CD4-positive, alpha-beta memory T cell (primary cell): ENCODE measurements around the gene TNFRSF25. TPM values are rescaled to one million over a fixed set of nuclear protein-coding genes. Genes with fewer than 3 reads are reported as not detected.

ENCODE experiments used
- CTCF ChIA-PET: fragments of 350-600 bp; sonication (Branson Sonifier 250); formaldehyde crosslinking; loops from one replicate; lab custom pipeline; 2021; ENCODE audit warnings: inconsistent platforms; ENCODE audit not compliant: partially characterized antibody; lab: Charles Lee
- POLR2A ChIA-PET: fragments of 350-600 bp; sonication (Branson Sonifier 250); formaldehyde crosslinking; loops from one replicate; lab custom pipeline; 2021; ENCODE audit not compliant: partially characterized antibody; lab: Charles Lee
- DNase-seq, 5 donors: peaks; one replicate each; pipeline versions ENCODE4 v3.0.0 to v3.0.0-alpha.2; 2020 to 2022; ENCODE audit warnings: mixed read lengths in 1 of 5
- H3K27ac ChIP-seq: one replicate; pipeline ENCODE4 v1.7.0; 2013; ENCODE audit warnings: low read depth, low read length
- H3K27me3 ChIP-seq: 2 replicates; pipeline ENCODE4 v1.7.0; 2013; ENCODE audit warnings: mild to moderate bottlenecking, low read length, moderate library complexity; ENCODE audit not compliant: insufficient read depth
- H3K36me3 ChIP-seq: 2 replicates; pipeline ENCODE4 v1.7.0; 2013; ENCODE audit warnings: mild to moderate bottlenecking, low read length, moderate library complexity; ENCODE audit not compliant: insufficient read depth
- H3K4me1 ChIP-seq: 2 replicates; pipeline ENCODE4 v1.7.0; 2013; ENCODE audit warnings: mild to moderate bottlenecking, low read length, moderate library complexity; ENCODE audit not compliant: insufficient read depth
- H3K4me3 ChIP-seq, 2 donors: one replicate each; pipeline ENCODE4 v1.7.0; 2013; ENCODE audit warnings: low read length in 2 of 2, mild to moderate bottlenecking in 1 of 2
- H3K9me3 ChIP-seq, 2 donors: one replicate each; pipeline ENCODE4 v1.7.0; 2013; ENCODE audit warnings: low read length in 2 of 2, control low read depth in 1 of 2; ENCODE audit not compliant: control insufficient read depth in 1 of 2
- H3K27ac Mint-ChIP-seq, 7 donors: one replicate each; pipeline ENCODE4 v1.8.0; 2020 to 2021; ENCODE audit warnings: mixed read lengths in 7 of 7, mild to moderate bottlenecking in 6 of 7, inconsistent platforms in 3 of 7, moderate library complexity in 3 of 7
- H3K27me3 Mint-ChIP-seq, 2 donors: one replicate each; pipeline ENCODE4 v1.8.0; 2020 to 2021; ENCODE audit warnings: mixed read lengths in 2 of 2
- H3K36me3 Mint-ChIP-seq, 2 donors: one replicate each; pipeline ENCODE4 v1.8.0; 2020 to 2021; ENCODE audit warnings: mixed read lengths in 2 of 2, inconsistent platforms in 1 of 2, mild to moderate bottlenecking in 1 of 2
- H3K4me1 Mint-ChIP-seq, 4 donors: one replicate each; pipeline ENCODE4 v1.8.0; 2020 to 2021; ENCODE audit warnings: mixed read lengths in 4 of 4, mild to moderate bottlenecking in 1 of 4
- H3K4me3 Mint-ChIP-seq, 8 donors: one replicate each; pipeline ENCODE4 v1.8.0; 2020 to 2021; ENCODE audit warnings: mixed read lengths in 8 of 8, mild to moderate bottlenecking in 7 of 8, moderate library complexity in 6 of 8, inconsistent platforms in 3 of 8
- H3K9me3 Mint-ChIP-seq, 8 donors: one replicate each; pipeline ENCODE4 v1.8.0; 2020 to 2021; ENCODE audit warnings: mixed read lengths in 8 of 8, mild to moderate bottlenecking in 5 of 8, inconsistent platforms in 3 of 8, moderate library complexity in 1 of 8
- intact Hi-C: fragments of 100-400 bp; cut with micrococcal nuclease; formaldehyde crosslinking; loops from one replicate; pipeline ENCODE4 v1.15.1; 2023
- polyA plus RNA-seq, 2 donors: library from polyadenylated mRNA; unstranded; fragments of 300-500 nt; fragmentation: Illumina TruSeq; gene quantifications; one replicate each; pipeline ENCODE4 v1.2.3, GENCODE V29; 2021
- total RNA-seq, 2 experiments: library from RNA; stranded (reverse); gene quantifications; one replicate each; pipeline ENCODE4 v1.2.3, GENCODE V29; 2021

Gene TNFRSF25
- total and polyA plus RNA-seq, 4 experiments from 2014 or later, result 28.9 to 415 (median 227) TPM

DNA sequence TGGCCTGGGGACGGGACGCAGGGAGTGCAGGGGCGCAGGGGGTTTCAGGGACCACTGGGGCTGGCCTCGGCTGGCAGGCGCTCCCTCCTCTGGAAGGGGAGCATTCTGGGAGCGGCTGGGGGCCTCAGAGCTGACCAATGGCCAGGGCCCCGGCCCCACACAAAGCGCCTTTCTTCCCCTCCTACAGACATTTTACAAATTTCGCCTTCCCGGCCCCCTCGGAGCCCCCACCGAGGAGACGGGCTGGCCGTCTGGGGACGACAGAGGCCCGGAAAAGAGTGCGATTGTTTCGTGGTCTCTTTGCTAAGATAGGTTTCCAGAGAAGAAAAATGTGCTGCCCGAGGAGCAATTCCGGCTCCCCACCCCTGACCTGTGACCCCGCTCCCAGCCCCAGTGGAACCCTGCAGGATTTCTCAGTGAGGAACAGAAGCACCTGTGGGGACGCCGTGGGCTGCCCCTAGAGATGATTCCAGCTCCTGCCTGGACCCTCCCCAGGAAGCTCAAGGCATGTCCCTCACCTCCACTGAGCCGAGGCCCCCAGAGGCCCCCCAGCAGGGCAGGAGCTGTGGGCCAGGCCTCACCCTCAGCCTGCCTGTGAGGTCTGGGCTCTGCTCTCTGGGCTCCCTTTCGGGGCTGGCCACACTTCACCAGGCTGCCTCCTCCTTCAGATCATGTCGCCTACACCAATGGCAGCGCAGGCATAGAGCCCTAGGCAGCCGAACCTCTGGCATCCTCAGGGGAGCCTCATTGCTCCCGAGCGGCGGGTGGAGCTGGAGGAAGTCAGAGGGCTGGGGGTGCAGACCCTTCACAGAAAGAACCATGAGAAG, 40.5 kb upstream of the TNFRSF25 start:
- no peak overlapping the region for H3K4me3 ChIP-seq
- intact Hi-C loops, result no loop called here
- no peak overlapping the region for H3K27ac Mint-ChIP-seq

DNA sequence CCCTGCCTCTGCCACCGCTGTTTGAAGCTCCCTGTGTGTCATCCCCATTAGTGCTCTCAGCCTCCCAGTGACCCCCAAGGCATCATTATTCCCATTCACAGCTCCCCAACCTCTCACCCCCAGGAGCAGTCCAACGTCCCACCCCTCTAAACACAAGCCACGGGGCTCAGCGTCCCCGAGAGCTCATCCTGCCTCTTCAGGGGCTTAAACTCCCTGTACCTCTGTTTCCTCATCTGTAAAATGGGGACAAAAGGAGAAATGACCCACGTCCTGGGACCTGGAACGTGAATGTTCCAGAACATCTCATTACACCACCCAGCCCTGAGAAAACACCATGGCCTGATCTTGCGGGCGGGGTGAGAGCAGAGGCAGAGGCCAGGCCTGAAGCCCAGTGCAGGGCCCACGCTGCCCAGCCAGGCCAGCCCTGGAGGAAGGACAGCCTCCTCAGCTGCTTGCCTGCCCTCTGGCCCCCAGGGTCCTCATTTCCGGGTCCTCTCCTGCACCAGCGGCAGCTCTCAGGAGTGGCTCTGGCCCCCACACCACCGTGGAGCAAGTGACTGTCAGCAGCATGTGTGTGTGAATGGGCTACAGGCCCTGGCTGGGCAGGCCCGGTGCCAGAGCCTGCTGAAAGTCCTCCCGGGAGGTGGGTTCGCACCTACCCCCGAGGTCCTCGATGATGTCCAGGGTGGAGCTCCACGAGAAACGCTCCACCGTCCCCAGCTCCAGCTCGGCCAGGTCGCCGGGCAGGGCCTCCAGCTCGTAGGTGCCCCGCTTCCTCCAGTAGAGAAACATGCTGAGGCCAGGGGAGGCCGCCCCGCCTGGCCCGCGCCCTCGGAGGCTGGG, 39.6 kb upstream of the TNFRSF25 start:
- peaks cover 0 to 1% (median 0%) of the 10 kb centered on the region in 4 donors for H3K4me1 Mint-ChIP-seq
- H3K27me3 ChIP-seq, result no peaks in the 10 kb centered on the region
- no peak for DNase-seq
- intact Hi-C loops, result no loop called here
- no peaks in the 10 kb centered on the region for H3K36me3 Mint-ChIP-seq
- ChIA-PET CTCF (no interaction called here), POLR2A (no interaction called here)
- no peak overlapping the region for H3K4me3 Mint-ChIP-seq
- H3K4me1 ChIP-seq, result no peaks in the 10 kb centered on the region
- no peak overlapping the region for H3K4me3 ChIP-seq
- H3K27ac Mint-ChIP-seq, result no peak overlapping the region
- peaks cover 0 to 5% of the 10 kb centered on the region in 2 donors for H3K27me3 Mint-ChIP-seq
- H3K36me3 ChIP-seq, result no peaks in the 10 kb centered on the region
- no peaks in the 10 kb centered on the region for H3K9me3 ChIP-seq
- H3K27ac ChIP-seq, result no peak overlapping the region
- no peaks in the 10 kb centered on the region for H3K9me3 Mint-ChIP-seq

More for the DNA sequence above, 40.5 kb upstream of the TNFRSF25 start:
- Mint-ChIP-seq H3K4me3 (no peak overlapping the region), H3K27me3 (peaks cover 0 to 5% of the 10 kb centered on the region in 2 donors), H3K9me3 (no peaks in the 10 kb centered on the region), H3K4me1 (no peaks in the 10 kb centered on the region), H3K36me3 (no peaks in the 10 kb centered on the region)
- Histone ChIP-seq H3K27ac (no peak overlapping the region), H3K9me3 (no peaks in the 10 kb centered on the region), H3K4me1 (no peaks in the 10 kb centered on the region), H3K36me3 (no peaks in the 10 kb centered on the region), H3K27me3 (no peaks in the 10 kb centered on the region)
- CTCF ChIA-PET, result interaction anchor here (1.3 kb wide), 1 partner anchor 16 kb away, joined by 3 read pairs; no protein-coding TSS in a partner anchor
- POLR2A ChIA-PET, result no interaction called here
- no peak for DNase-seq

DNA sequence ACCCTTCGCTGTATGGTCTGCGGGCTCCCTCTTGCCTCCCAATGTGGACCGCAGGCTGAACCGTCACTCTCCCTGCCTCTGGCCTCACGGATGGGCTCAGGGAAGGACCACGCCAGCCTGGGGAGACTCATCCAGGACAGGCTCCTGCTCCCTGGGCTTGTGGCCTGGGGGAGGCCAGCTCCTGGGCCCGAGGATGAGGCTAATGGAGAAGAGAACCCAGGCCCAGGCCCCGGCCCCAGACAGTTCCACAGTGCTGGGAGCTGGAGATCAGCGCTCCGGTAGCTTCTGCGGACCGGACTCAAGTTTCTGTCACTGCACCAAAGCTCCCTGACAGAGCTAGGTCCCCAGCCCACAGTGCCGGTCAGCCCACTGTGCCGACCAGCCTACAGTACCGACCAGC, 38.9 kb upstream of the TNFRSF25 start:
- H3K4me1 Mint-ChIP-seq, result peaks cover 0 to 1% (median 0%) of the 10 kb centered on the region in 4 donors
- no peaks in the 10 kb centered on the region for H3K9me3 Mint-ChIP-seq
- ChIA-PET POLR2A (no interaction called here), CTCF (interaction anchor here (1.2 kb wide), 1 partner anchor 18 kb away, joined by 3 read pairs; no protein-coding TSS in a partner anchor)
- H3K27me3 Mint-ChIP-seq, result peaks cover 0 to 5% of the 10 kb centered on the region in 2 donors
- no peak overlapping the region for H3K27ac ChIP-seq
- H3K36me3 Mint-ChIP-seq, result no peaks in the 10 kb centered on the region
- H3K27ac Mint-ChIP-seq, result no peak overlapping the region
- no peaks in the 10 kb centered on the region for H3K4me1 ChIP-seq
- no peak for DNase-seq
- no peaks in the 10 kb centered on the region for H3K36me3 ChIP-seq
- H3K9me3 ChIP-seq, result no peaks in the 10 kb centered on the region
- H3K4me3 ChIP-seq, result no peak overlapping the region
- H3K4me3 Mint-ChIP-seq, result no peak overlapping the region
- H3K27me3 ChIP-seq, result no peaks in the 10 kb centered on the region
- intact Hi-C loops, result no loop called here

DNA sequence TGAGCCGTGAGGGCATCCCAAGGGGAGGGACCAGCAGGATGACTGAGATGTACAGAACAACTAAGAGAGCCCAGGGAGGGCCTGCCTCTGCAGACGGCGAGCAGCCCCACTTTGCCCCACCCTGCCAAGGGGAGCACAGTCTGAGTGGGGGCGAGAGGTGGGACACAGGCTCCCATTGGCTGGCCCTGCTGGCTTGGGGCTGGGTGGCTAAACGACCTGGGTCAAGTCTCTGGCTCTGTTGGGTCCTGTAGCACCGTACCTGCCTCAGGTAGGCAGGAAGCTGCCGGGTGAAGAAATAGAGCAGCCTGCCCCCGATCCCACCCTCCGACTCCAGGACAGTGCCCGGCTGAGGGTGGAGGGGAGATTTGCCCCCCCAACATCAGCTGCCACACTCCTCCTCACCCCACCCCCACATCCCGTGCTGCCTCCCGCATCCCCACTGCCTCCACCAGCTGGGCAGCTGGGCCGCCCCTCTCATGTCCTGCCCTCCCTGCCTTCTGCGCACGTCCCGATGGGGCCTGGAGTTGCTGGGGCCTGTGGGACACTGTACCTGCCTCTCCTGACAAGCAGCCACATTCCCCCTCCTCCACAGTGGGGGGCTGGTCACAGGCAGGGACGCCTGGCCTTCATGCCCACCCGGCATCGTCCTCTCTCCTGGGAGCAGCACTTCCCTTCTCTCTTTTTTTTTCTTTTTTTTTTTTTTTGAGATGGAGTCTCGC, 38.1 kb upstream of the TNFRSF25 start:
- POLR2A ChIA-PET, result no interaction called here
- no peaks in the 10 kb centered on the region for H3K36me3 Mint-ChIP-seq
- no peaks in the 10 kb centered on the region for H3K9me3 ChIP-seq
- H3K27ac ChIP-seq, result no peak overlapping the region
- H3K4me3 Mint-ChIP-seq, result no peak overlapping the region
- intact Hi-C loops, result no loop called here
- no peak overlapping the region for H3K27ac Mint-ChIP-seq
- no peak for DNase-seq
- peaks cover 0 to 5% of the 10 kb centered on the region in 2 donors for H3K27me3 Mint-ChIP-seq
- H3K9me3 Mint-ChIP-seq, result no peaks in the 10 kb centered on the region
- CTCF ChIA-PET, result interaction anchor here (1.2 kb wide), 1 partner anchor 18 kb away, joined by 3 read pairs; no protein-coding TSS in a partner anchor
- peaks cover 0 to 1% (median 0%) of the 10 kb centered on the region in 4 donors for H3K4me1 Mint-ChIP-seq
- H3K27me3 ChIP-seq, result no peaks in the 10 kb centered on the region
- no peaks in the 10 kb centered on the region for H3K4me1 ChIP-seq
- H3K4me3 ChIP-seq, result no peak overlapping the region
- H3K36me3 ChIP-seq, result no peaks in the 10 kb centered on the region

DNA sequence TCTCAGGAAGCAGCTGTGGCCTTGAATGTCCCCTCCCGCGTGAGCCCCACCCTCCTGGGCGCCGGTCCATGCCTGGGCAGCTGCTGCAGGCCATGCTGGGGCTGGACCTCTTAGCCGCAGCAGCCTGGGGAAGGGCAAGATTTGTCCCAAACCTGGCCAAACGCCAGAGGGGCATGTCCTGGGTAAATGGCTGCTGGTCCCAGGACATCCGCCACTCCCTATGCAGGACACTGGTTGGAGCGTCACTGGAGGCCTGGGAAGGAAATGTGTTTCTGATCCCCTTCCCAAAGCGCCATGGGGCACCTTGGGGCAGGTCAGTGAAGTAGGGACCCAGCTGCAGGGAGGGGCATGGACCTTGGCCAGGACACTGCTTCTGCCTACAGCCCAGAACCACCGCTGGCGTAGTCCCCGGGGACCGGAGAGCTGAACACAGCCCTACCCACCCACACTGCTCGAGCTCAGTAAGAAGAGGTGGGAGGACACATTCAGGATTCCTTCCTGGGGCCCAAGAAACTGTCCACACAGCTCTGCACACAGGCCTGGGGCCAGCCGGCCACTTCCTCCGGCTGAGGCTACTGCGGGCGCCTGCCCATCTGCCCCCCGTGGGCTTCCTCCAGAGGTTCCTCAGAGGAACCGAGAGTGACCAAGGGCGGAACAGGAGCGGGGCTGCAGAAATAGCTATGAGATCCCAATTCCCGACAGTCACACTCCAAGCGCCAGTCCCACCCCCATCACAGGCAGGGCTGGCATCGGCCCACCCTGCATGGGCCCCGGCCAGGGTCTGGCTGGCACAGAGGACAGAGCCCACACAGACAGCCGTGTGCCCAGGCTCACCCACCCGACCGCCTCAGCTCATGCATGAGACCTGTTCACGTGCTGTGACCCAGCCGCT, 36.3 kb upstream of the TNFRSF25 start:
- no peak for DNase-seq
- CTCF ChIA-PET, result no interaction called here
- no peaks in the 10 kb centered on the region for H3K36me3 Mint-ChIP-seq
- H3K4me3 Mint-ChIP-seq, result no peak overlapping the region
- H3K4me3 ChIP-seq, result no peak overlapping the region
- intact Hi-C loops, result no loop called here
- POLR2A ChIA-PET, result interaction anchor here (1.3 kb wide), 1 partner anchor 9 kb away, joined by 3 read pairs; no protein-coding TSS in a partner anchor
- H3K27me3 ChIP-seq, result no peaks in the 10 kb centered on the region
- no peaks in the 10 kb centered on the region for H3K9me3 ChIP-seq
- peaks cover 4 to 9% (median 8%) of the 10 kb centered on the region in 4 donors for H3K4me1 Mint-ChIP-seq
- H3K9me3 Mint-ChIP-seq, result no peaks in the 10 kb centered on the region
- H3K36me3 ChIP-seq, result no peaks in the 10 kb centered on the region
- no peak overlapping the region for H3K27ac ChIP-seq
- peaks cover 0 to 5% of the 10 kb centered on the region in 2 donors for H3K27me3 Mint-ChIP-seq
- no peak overlapping the region for H3K27ac Mint-ChIP-seq
- H3K4me1 ChIP-seq, result peaks cover 6% of the 10 kb centered on the region

DNA sequence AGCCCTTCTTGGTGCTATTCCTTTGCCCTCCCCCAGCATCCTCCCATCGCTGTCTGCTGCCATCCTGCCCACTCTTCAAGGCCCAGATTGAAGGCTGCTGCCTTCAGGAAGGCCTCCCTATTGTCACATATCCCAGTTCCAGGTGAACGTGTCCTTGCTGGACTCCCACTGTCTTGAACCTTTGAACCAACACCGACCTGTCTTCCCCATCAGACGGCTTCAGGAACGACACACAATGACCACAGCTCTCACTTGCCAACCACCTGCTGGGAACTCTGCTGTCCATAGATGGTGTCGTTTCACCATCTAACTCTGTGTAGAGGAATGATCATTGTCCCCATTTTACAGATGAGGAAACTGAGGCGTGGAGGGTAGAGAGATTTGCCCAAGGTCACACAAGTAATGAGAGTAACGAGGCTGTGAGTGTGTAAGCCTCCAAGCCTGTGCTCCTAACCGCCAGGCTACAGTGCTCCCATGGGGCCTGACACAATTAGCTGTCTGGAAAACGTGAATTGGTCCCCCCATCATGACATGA, 35.4 kb upstream of the TNFRSF25 start:
- peaks cover 4 to 13% (median 11%) of the 10 kb centered on the region in 4 donors for H3K4me1 Mint-ChIP-seq
- ChIA-PET POLR2A (interaction anchor here (1.3 kb wide), 1 partner anchor 8 kb away, joined by 3 read pairs; no protein-coding TSS in a partner anchor), CTCF (interaction anchor here (4.1 kb wide), 1 partner anchor 13 kb away, joined by 39 read pairs; no protein-coding TSS in a partner anchor)
- no peak overlapping the region for H3K27ac ChIP-seq
- no peaks in the 10 kb centered on the region for H3K9me3 ChIP-seq
- no peak overlapping the region for H3K4me3 ChIP-seq
- peaks cover 12% of the 10 kb centered on the region for H3K4me1 ChIP-seq
- H3K36me3 Mint-ChIP-seq, result no peaks in the 10 kb centered on the region
- H3K9me3 Mint-ChIP-seq, result no peaks in the 10 kb centered on the region
- intact Hi-C loops, result no loop called here
- H3K27ac Mint-ChIP-seq, result peak overlapping the region in 3 of 7 donors; percentile 30 to 67 (median 61)
- DNase-seq, result no peak
- H3K27me3 Mint-ChIP-seq, result no peaks in the 10 kb centered on the region
- H3K27me3 ChIP-seq, result no peaks in the 10 kb centered on the region
- no peak overlapping the region for H3K4me3 Mint-ChIP-seq
- H3K36me3 ChIP-seq, result no peaks in the 10 kb centered on the region
